Mucosa of rectum (tissue), 2 donors: Measurements from ENCODE around the gene ARMH3.
"Not testable (repeated sequence)": the region's sequence is repeated elsewhere in the genome, so short reads cannot be mapped to it uniquely, and the experiment has no call there.

Source experiments
- H3K27ac ChIP-seq, 2 donors: one replicate each; pipeline ENCODE4 v1.7.0; 2013; ENCODE audit warnings: inconsistent platforms in 2 of 2, low read depth in 2 of 2, low read length in 2 of 2
- H3K27me3 ChIP-seq, 2 donors: one replicate each; pipeline ENCODE4 v1.7.0; 2013; ENCODE audit warnings: low read length in 2 of 2; ENCODE audit not compliant: control insufficient read depth in 2 of 2, insufficient read depth in 2 of 2
- H3K36me3 ChIP-seq, 2 donors: one replicate each; pipeline ENCODE4 v1.7.0; 2013; ENCODE audit warnings: low read length in 2 of 2; ENCODE audit not compliant: control insufficient read depth in 2 of 2, insufficient read depth in 2 of 2
- H3K4me1 ChIP-seq, 2 donors: one replicate each; pipeline ENCODE4 v1.7.0; 2013; ENCODE audit warnings: low read length in 2 of 2, mild to moderate bottlenecking in 1 of 2; ENCODE audit not compliant: control insufficient read depth in 2 of 2, insufficient read depth in 2 of 2
- H3K4me3 ChIP-seq, 2 donors: one replicate each; pipeline ENCODE4 v1.7.0; 2013; ENCODE audit warnings: low read length in 2 of 2
- H3K9ac ChIP-seq, 2 donors: one replicate each; pipeline ENCODE4 v1.7.0; 2013; ENCODE audit warnings: low read length in 2 of 2, low read depth in 1 of 2, mild to moderate bottlenecking in 1 of 2
- H3K9me3 ChIP-seq, 2 donors: one replicate each; pipeline ENCODE4 v1.7.0; 2013; ENCODE audit warnings: low read length in 2 of 2; ENCODE audit not compliant: control insufficient read depth in 2 of 2
- donor health status: healthy.
- donor health status: Normal muscosa, but diverticular disease.

Gene ARMH3

GRCh38 chr10:102046095-102046494 is 9.9 kb downstream of the ARMH3 start:
- Histone ChIP-seq H3K9me3 (no peaks in the 10 kb centered on the region), H3K4me3 (no peak overlapping the region), H3K36me3 (no peaks in the 10 kb centered on the region), H3K4me1 (no peaks in the 10 kb centered on the region), H3K9ac (no peak overlapping the region), H3K27me3 (no peaks in the 10 kb centered on the region), H3K27ac (no peak overlapping the region)

DNA sequence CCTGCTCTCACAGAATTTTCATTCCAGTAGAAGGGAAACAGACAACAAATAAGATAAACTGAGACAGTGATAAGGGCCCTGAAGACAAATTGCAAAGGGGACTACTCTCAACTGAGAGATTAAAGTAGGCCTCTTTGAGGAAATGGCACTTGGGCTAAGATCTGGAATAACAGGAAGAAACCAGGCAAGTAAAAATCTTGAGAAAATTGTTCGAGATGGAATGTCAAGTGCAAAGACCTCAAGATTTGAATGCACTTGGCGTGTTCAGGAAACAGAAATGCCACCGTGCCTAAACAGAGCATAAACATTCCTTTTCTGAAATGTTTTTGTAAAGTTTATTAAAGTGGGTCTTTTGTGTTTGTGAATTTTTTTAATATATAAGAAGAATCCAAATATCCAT is 10.7 kb downstream of the ARMH3 start:
- Histone ChIP-seq H3K4me1 (no peaks in the 10 kb centered on the region), H3K27ac (no peak overlapping the region), H3K27me3 (no peaks in the 10 kb centered on the region), H3K4me3 (no peak overlapping the region), H3K9ac (no peak overlapping the region), H3K9me3 (no peaks in the 10 kb centered on the region), H3K36me3 (no peaks in the 10 kb centered on the region)

- Histone ChIP-seq H3K9ac (no peak overlapping the region), H3K4me1 (no peaks in the 10 kb centered on the region), H3K36me3 (peaks cover 4 to 14% of the 10 kb centered on the region in 2 donors), H3K27ac (no peak overlapping the region), H3K4me3 (no peak overlapping the region), H3K27me3 (no peaks in the 10 kb centered on the region), H3K9me3 (no peaks in the 10 kb centered on the region)
Observed at GRCh38 chr10:102040305-102041050, 15.5 kb downstream of the ARMH3 start.

DNA sequence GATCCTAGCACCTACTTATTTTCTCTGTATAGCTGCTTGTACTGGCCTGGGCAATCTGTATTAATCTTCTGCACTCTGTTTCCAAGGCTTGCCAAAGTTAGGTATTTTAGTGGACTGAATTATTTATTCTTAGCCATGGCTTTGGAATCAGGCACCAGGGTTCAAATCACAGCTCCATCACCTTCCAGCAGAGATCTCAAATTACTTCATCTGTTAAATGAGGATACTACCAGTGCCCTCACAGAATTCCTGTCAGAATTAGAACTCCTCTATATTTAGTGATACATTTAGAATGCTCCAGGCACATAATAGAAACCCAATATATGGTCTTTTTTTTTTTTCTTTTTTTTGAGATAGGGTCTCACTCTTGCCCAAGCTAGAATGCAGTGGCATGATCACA is 17.6 kb downstream of the ARMH3 start:
- Histone ChIP-seq H3K27ac (no peak overlapping the region), H3K9me3 (no peaks in the 10 kb centered on the region), H3K9ac (no peak overlapping the region), H3K27me3 (no peaks in the 10 kb centered on the region), H3K4me1 (no peaks in the 10 kb centered on the region), H3K4me3 (no peak overlapping the region), H3K36me3 (peaks cover 9 to 17% of the 10 kb centered on the region in 2 donors)

GRCh38 chr10:102035807-102036206 is 20.2 kb downstream of the ARMH3 start:
- H3K27ac ChIP-seq, H3K9ac ChIP-seq, H3K4me1 ChIP-seq, H3K4me3 ChIP-seq, H3K27me3 ChIP-seq, H3K9me3 ChIP-seq: not testable (repeated sequence)
- peaks cover 23 to 38% of the 10 kb centered on the region in 2 donors for H3K36me3 ChIP-seq

- H3K4me3 ChIP-seq = no peak overlapping the region
- H3K9me3 ChIP-seq = no peaks in the 10 kb centered on the region
- no peaks in the 10 kb centered on the region for H3K27me3 ChIP-seq
- no peak overlapping the region for H3K27ac ChIP-seq
- no peaks in the 10 kb centered on the region for H3K4me1 ChIP-seq
- no peak overlapping the region for H3K9ac ChIP-seq
- H3K36me3 ChIP-seq = peaks cover 31 to 45% of the 10 kb centered on the region in 2 donors
Observed at GRCh38 chr10:102033787-102034186, 22.2 kb downstream of the ARMH3 start.

- no peak overlapping the region for H3K9ac ChIP-seq
- H3K27ac ChIP-seq = no peak overlapping the region
- no peaks in the 10 kb centered on the region for H3K27me3 ChIP-seq
- H3K9me3 ChIP-seq = no peaks in the 10 kb centered on the region
- H3K4me3 ChIP-seq = no peak overlapping the region
- peaks cover 44 to 63% of the 10 kb centered on the region in 2 donors for H3K36me3 ChIP-seq
- no peaks in the 10 kb centered on the region for H3K4me1 ChIP-seq
Observed at GRCh38 chr10:102027261-102027660, 28.7 kb downstream of the ARMH3 start.

GRCh38 chr10:102024799-102025198 is 31.2 kb downstream of the ARMH3 start:
- H3K36me3 ChIP-seq = peaks cover 40 to 47% of the 10 kb centered on the region in 2 donors

DNA sequence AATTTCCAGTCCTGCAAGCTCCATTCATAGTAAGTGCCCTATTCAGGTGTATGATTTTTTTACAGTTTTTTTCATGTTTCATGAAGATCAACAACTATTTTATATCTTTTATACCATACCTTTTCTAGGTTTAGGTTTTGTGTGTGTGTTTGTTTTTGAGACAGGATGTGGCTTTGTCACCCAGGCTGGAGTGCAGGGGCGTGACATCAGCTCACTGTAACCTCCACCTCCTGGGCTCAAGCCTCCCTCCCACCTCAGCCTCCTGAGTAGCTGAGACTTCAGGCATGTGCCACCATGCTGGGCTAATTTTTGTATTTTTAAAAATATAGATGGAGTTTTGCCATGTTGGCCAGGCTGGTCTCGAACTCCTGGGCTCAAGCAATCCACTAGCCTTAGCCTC is 35.0 kb downstream of the ARMH3 start:
- Histone ChIP-seq H3K9ac (no peak overlapping the region), H3K4me3 (no peak overlapping the region), H3K4me1 (no peaks in the 10 kb centered on the region), H3K27ac (no peak overlapping the region), H3K27me3 (no peaks in the 10 kb centered on the region), H3K36me3 (peaks cover 19 to 32% of the 10 kb centered on the region in 2 donors), H3K9me3 (no peaks in the 10 kb centered on the region)

More at GRCh38 chr10:102024799-102025198, 31.2 kb downstream of the ARMH3 start:
- Histone ChIP-seq H3K4me3 (no peak overlapping the region), H3K27me3 (no peaks in the 10 kb centered on the region), H3K4me1 (no peaks in the 10 kb centered on the region), H3K9me3 (no peaks in the 10 kb centered on the region), H3K9ac (no peak overlapping the region), H3K27ac (no peak overlapping the region)

- peaks cover 26% of the 10 kb centered on the region in 2 donors for H3K36me3 ChIP-seq
- no peak overlapping the region for H3K27ac ChIP-seq
- no peaks in the 10 kb centered on the region for H3K27me3 ChIP-seq
- no peak overlapping the region for H3K4me3 ChIP-seq
- no peak overlapping the region for H3K9ac ChIP-seq
- no peaks in the 10 kb centered on the region for H3K4me1 ChIP-seq
- no peaks in the 10 kb centered on the region for H3K9me3 ChIP-seq
Observed at GRCh38 chr10:102017295-102017694, 38.7 kb downstream of the ARMH3 start.
